H1 (cell line): ENCODE results near the gene CHDH. TPM values are rescaled to one million over a fixed set of nuclear protein-coding genes. Genes with fewer than 3 reads are reported as not detected.

Experiments used
- CTCF ChIA-PET: fragments of 300-600 bp; sonication (Branson Sonifier 250); formaldehyde crosslinking; loops from one replicate; lab custom pipeline; 2021; ENCODE audit not compliant: partially characterized antibody; lab: Charles Lee
- POLR2A ChIA-PET: fragments of 300-600 bp; sonication (Branson Sonifier 250); formaldehyde crosslinking; loops from one replicate; lab custom pipeline; 2021; ENCODE audit warnings: inconsistent platforms; ENCODE audit not compliant: partially characterized antibody; lab: Charles Lee
- DNase-seq, 2 experiments: peaks; one replicate each; pipeline versions ENCODE4 v3.0.0 to v3.0.0-alpha.2; 2010 to 2022; ENCODE audit warnings: low spot score in 2 of 2, low read depth in 1 of 2, mixed read lengths in 1 of 2
- FAIRE-seq: peaks from 2 replicates; lab custom pipeline; 2011; peaks lifted over from hg19 to GRCh38; lab: Jason Lieb, UNC
- H2AFZ ChIP-seq: 2 replicates; pipeline ENCODE4 v1.8.1; 2012; ENCODE audit warnings: low read length, inconsistent platforms
- H2AK5ac ChIP-seq: 2 replicates; pipeline ENCODE4 v1.6.1; 2013; ENCODE audit warnings: low read depth, low read length
- H2BK120ac ChIP-seq: replicated peaks from 2 replicates; pipeline ENCODE3; 2013; ENCODE audit warnings: low read depth, low read length, inconsistent platforms
- H2BK12ac ChIP-seq: 2 replicates; pipeline ENCODE4 v1.6.1; 2013; ENCODE audit warnings: low read depth, low read length
- H2BK15ac ChIP-seq: 2 replicates; pipeline ENCODE4 v1.6.1; 2013; ENCODE audit warnings: low read length
- H2BK20ac ChIP-seq: 2 replicates; pipeline ENCODE4 v1.6.1; 2013; ENCODE audit warnings: low read length
- H2BK5ac ChIP-seq: 2 replicates; pipeline ENCODE4 v1.6.1; 2013; ENCODE audit warnings: low read depth, low read length
- H3K14ac ChIP-seq: 2 replicates; pipeline ENCODE4 v1.6.1; 2013; ENCODE audit warnings: inconsistent platforms; ENCODE audit not compliant: insufficient read length
- H3K18ac ChIP-seq: 2 replicates; pipeline ENCODE4 v1.6.1; 2013; ENCODE audit warnings: low read length; ENCODE audit errors: extremely low read depth
- H3K23ac ChIP-seq: 2 replicates; pipeline ENCODE4 v1.6.1; 2013; ENCODE audit warnings: inconsistent platforms; ENCODE audit not compliant: insufficient read length
- H3K23me2 ChIP-seq: 2 replicates; pipeline ENCODE4 v1.6.1; 2013; ENCODE audit warnings: low read depth, low read length
- H3K27ac ChIP-seq: 2 replicates; pipeline ENCODE4 v1.6.1; 2011; ENCODE audit warnings: low read depth, low read length, inconsistent platforms
- H3K27me3 ChIP-seq, 4 experiments: replicated peaks in 1 of 4; 1 replicate in 1 of 4; 2 replicates in 3 of 4; pipeline versions ENCODE4 v1.6.1 to v1.8.1; 2011 to 2013; ENCODE audit warnings: low read length in 3 of 4, mild to moderate bottlenecking in 3 of 4, inconsistent platforms in 2 of 4, mixed read lengths in 2 of 4, moderate library complexity in 1 of 4; ENCODE audit not compliant: control insufficient read depth in 3 of 4, insufficient read depth in 3 of 4; ENCODE audit errors: extremely low read depth in 1 of 4
- H3K36me3 ChIP-seq, 4 experiments: 2 replicates each; pipeline versions ENCODE4 v1.6.1 to v1.8.1; 2011 to 2013; ENCODE audit warnings: mild to moderate bottlenecking in 4 of 4, low read length in 3 of 4, moderate library complexity in 2 of 4, control low read depth in 1 of 4, inconsistent platforms in 1 of 4; ENCODE audit not compliant: insufficient read depth in 4 of 4, control insufficient read depth in 2 of 4
- H3K4ac ChIP-seq: replicated peaks from 2 replicates; pipeline ENCODE3; 2013; ENCODE audit warnings: low read length, low read depth, mixed read lengths, inconsistent platforms; ENCODE audit not compliant: insufficient read length
- H3K4me1 ChIP-seq, 4 experiments: replicated peaks in 1 of 4; 1 replicate in 1 of 4; 2 replicates in 3 of 4; pipeline versions ENCODE4 v1.6.1 to v1.8.1; 2011 to 2013; ENCODE audit warnings: low read length in 3 of 4, inconsistent platforms in 2 of 4, mixed read lengths in 1 of 4; ENCODE audit not compliant: insufficient read depth in 4 of 4, control insufficient read depth in 3 of 4
- H3K4me2 ChIP-seq, 2 experiments: 2 replicates each; pipeline versions ENCODE4 v1.6.1 to v1.8.1; 2011 to 2013; ENCODE audit warnings: low read depth in 2 of 2, low read length in 2 of 2, control low read depth in 1 of 2, inconsistent platforms in 1 of 2, mild to moderate bottlenecking in 1 of 2; ENCODE audit not compliant: insufficient read depth in 1 of 2
- H3K4me3 ChIP-seq, 4 experiments: fragments of 200-600, 300-600 bp in 1 of 4; sonication (generic), shearing (Covaris generic), sonication (Bioruptor Twin) in 1 of 4; 2 replicates each; pipeline versions ENCODE4 v1.5.1 to v1.8.1; 2011 to 2016; ENCODE audit warnings: low read length in 4 of 4, low read depth in 3 of 4, control low read depth in 2 of 4, inconsistent platforms in 2 of 4, mild to moderate bottlenecking in 2 of 4, mixed read lengths in 1 of 4, moderate library complexity in 1 of 4; ENCODE audit not compliant: insufficient read depth in 2 of 4; ENCODE audit errors: extremely low read depth in 1 of 4
- H3K56ac ChIP-seq: replicated peaks from 2 replicates; pipeline ENCODE3; 2013; ENCODE audit warnings: low read depth, mild to moderate bottlenecking, mixed read lengths, low read length, inconsistent platforms; ENCODE audit not compliant: insufficient read length
- H3K79me1 ChIP-seq: 2 replicates; pipeline ENCODE4 v1.6.1; 2013; ENCODE audit warnings: low read depth, low read length, control low read depth
- H3K79me2 ChIP-seq, 2 experiments: 2 replicates each; pipeline versions ENCODE4 v1.6.1 to v1.8.1; 2012 to 2013; ENCODE audit warnings: low read length in 2 of 2, mild to moderate bottlenecking in 2 of 2, inconsistent platforms in 1 of 2; ENCODE audit not compliant: insufficient read depth in 2 of 2, control insufficient read depth in 1 of 2
- H3K9ac ChIP-seq, 4 experiments: replicated peaks in 1 of 4; 1 replicate in 1 of 4; 2 replicates in 3 of 4; pipeline versions ENCODE4 v1.6.1 to v1.8.1; 2011 to 2013; ENCODE audit warnings: low read depth in 3 of 4, low read length in 3 of 4, control low read depth in 2 of 4, mild to moderate bottlenecking in 2 of 4, moderate library complexity in 2 of 4, inconsistent platforms in 1 of 4; ENCODE audit errors: extremely low read depth in 1 of 4
- H3K9me3 ChIP-seq, 2 experiments: 2 replicates each; pipeline versions ENCODE4 v1.6.1 to v1.8.1; 2012 to 2013; ENCODE audit warnings: mild to moderate bottlenecking in 2 of 2, moderate library complexity in 2 of 2, control low read depth in 1 of 2, inconsistent platforms in 1 of 2, low read depth in 1 of 2, low read length in 1 of 2, mixed read lengths in 1 of 2; ENCODE audit not compliant: insufficient read depth in 2 of 2
- H4K20me1 ChIP-seq, 2 experiments: replicated peaks in 1 of 2; 2 replicates each; pipeline versions ENCODE3 to v1.8.1; 2011 to 2013; ENCODE audit warnings: inconsistent platforms in 2 of 2, low read length in 2 of 2, mild to moderate bottlenecking in 1 of 2; ENCODE audit not compliant: insufficient read depth in 2 of 2, control insufficient read depth in 1 of 2
- H4K5ac ChIP-seq: 2 replicates; pipeline ENCODE4 v1.6.1; 2013; ENCODE audit warnings: low read length, low read depth, mixed read lengths, inconsistent platforms; ENCODE audit not compliant: insufficient read length
- H4K8ac ChIP-seq: 2 replicates; pipeline ENCODE4 v1.8.0; 2013; ENCODE audit warnings: mild to moderate bottlenecking, moderate library complexity, low read length, inconsistent platforms; ENCODE audit not compliant: insufficient read depth; ENCODE audit errors: extremely low read depth
- H4K91ac ChIP-seq: replicated peaks from 2 replicates; pipeline ENCODE3; 2013; ENCODE audit warnings: low read length, mixed read lengths, inconsistent platforms; ENCODE audit not compliant: insufficient read length
- CHD2 ChIP-seq: IDR thresholded peaks from 2 replicates; pipeline ENCODE4 v1.6.1; 2012; ENCODE audit warnings: low read length, improper control_type of control experiment
- CTBP2 ChIP-seq: IDR thresholded peaks from 2 replicates; pipeline ENCODE4 v1.7.0; 2011; ENCODE audit warnings: borderline replicate concordance, mild to moderate bottlenecking, moderate library complexity, mixed read lengths, low read length; ENCODE audit not compliant: insufficient read depth, insufficient read length
- KDM5A ChIP-seq: fragments of 200-600 bp; IDR thresholded peaks from 2 replicates; pipeline ENCODE4 v1.7.1; 2012; ENCODE audit warnings: mild to moderate bottlenecking, low read length, inconsistent platforms, mixed read lengths
- POLR2AphosphoS5 ChIP-seq: IDR thresholded peaks from 2 replicates; pipeline ENCODE4 v1.6.1; 2011; ENCODE audit warnings: low read depth, low read length
- RXRA ChIP-seq: IDR thresholded peaks from 2 replicates; pipeline ENCODE4 v1.6.1; 2011; ENCODE audit warnings: low read depth, mild to moderate bottlenecking, low read length, moderate library complexity; ENCODE audit not compliant: insufficient read depth
- SRF ChIP-seq: IDR thresholded peaks from 2 replicates; pipeline ENCODE4 v1.6.1; 2011; ENCODE audit warnings: mild to moderate bottlenecking, low read depth, low read length, moderate library complexity
- SUZ12 ChIP-seq: fragments of 200-600 bp; sonication (generic); IDR thresholded peaks from 2 replicates; pipeline ENCODE4 v1.6.1; 2012; ENCODE audit warnings: mild to moderate bottlenecking, inconsistent platforms, low read length, moderate library complexity, mixed read lengths
- YY1 ChIP-seq: IDR thresholded peaks from 2 replicates; pipeline ENCODE4 v1.6.1; 2011; ENCODE audit warnings: low read depth, mild to moderate bottlenecking, low read length
- WGBS, 2 experiments: shearing (Covaris generic) in 1 of 2; methylation state at CpG; one replicate each; pipeline versions ENCODE4 v1.1.6 to v1.1.7; 2013 to 2015; ENCODE audit warnings: low lambda C conversion rate in 2 of 2, mixed read lengths in 2 of 2, inconsistent platforms in 1 of 2, low coverage in 1 of 2, missing lambda C conversion rate in 1 of 2; ENCODE audit not compliant: insufficient replicate concordance in 2 of 2, insufficient coverage in 1 of 2, insufficient read length in 1 of 2; ENCODE audit errors: extremely low coverage in 1 of 2, missing lambda C conversion rate in 1 of 2; 5-methylcytosine and 5-hydroxymethylcytosine counted together
- polyA plus RNA-seq, 7 experiments: library from polyadenylated mRNA; depleted of rRNA in 3 of 7; stranded (reverse) in 5 of 7; unstranded in 2 of 7; fragments of >200 nt in 5 of 7; fragments of 200-250 nt in 2 of 7; gene quantifications; 1 replicate in 5 of 7; 2 replicates in 1 of 7; 4 replicates in 1 of 7; pipeline versions ENCODE4 v1.2.1 to v1.2.3, GENCODE V29; 2011 to 2013; ENCODE audit warnings: missing spikeins in 2 of 7, mixed read lengths in 2 of 7
- total RNA-seq: library from RNA; stranded (reverse); fragmentation: NEBNext Ultra II Directional; extraction: Animal tissue kit (Norgen Biotek cat#: 25700); gene quantifications from 2 replicates; pipeline ENCODE4 v1.2.1, GENCODE V29; 2021
- TF ChIP-seq, protein P1 (sequence below): IDR thresholded peaks from 2 replicates; pipeline ENCODE4 v1.6.1; 2011; ENCODE audit warnings: low read length, improper control_type of control experiment
- TF ChIP-seq, protein P2 (sequence below): IDR thresholded peaks from 2 replicates; pipeline ENCODE4 v1.6.1; 2012; ENCODE audit warnings: inconsistent platforms
- TF ChIP-seq, protein P3 (sequence below): IDR thresholded peaks from 2 replicates; pipeline ENCODE4 v1.6.1; 2011; ENCODE audit warnings: low read depth, mild to moderate bottlenecking, low read length; ENCODE audit not compliant: insufficient read depth

Gene CHDH
- total and polyA plus RNA-seq, 2 of the 8 experiments (the other 6 are each of a cell fraction or from before 2014, with no cell fraction given), result 4.9 to 10.3 TPM

DNA sequence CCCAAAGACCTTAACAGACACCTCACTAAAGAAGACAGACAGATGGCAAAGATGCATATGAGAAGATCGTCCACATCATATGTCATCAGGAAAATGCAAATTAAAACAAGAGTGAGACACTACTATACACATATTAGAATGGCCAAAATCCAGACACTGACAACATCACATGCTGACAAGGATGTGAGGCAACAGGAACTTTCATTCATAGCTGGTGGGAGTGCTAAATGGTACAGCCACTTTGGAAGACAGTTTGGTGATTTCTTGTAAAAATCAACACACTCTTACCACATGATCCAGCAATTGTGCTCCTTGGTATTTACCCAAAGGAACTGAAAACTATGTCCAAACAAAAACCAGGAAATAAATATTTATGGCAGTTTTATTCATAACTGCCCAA is 17.6 kb downstream of the CHDH start:
- Histone ChIP-seq H2BK120ac (no peak overlapping the region), H3K23ac (no peak overlapping the region), H4K20me1 (no peaks in the 10 kb centered on the region), H2AK5ac (no peak overlapping the region), H4K91ac (no peak overlapping the region), H3K4me3 (no peak overlapping the region), H3K4ac (no peak overlapping the region), H3K4me1 (peaks cover 0 to 3% (median 1%) of the 10 kb centered on the region in 4 experiments; a peak in 1 of 7 replicates), H3K36me3 (peaks cover 0 to 2% (median 0%) of the 10 kb centered on the region in 4 experiments; a peak in 2 of 8 replicates), H3K9ac (no peak overlapping the region), H2BK5ac (no peak overlapping the region), H2BK12ac (no peak overlapping the region), H3K23me2 (no peaks in the 10 kb centered on the region; the same call in 1 of the 2 replicates), H2AFZ (no peak overlapping the region), H3K27ac (no peak overlapping the region), H3K9me3 (no peaks in the 10 kb centered on the region), H4K5ac (no peak overlapping the region), H2BK20ac (no peak overlapping the region), H3K14ac (no peak overlapping the region), H3K56ac (no peak overlapping the region), H4K8ac (no peak overlapping the region), H3K18ac (no peak overlapping the region), H3K4me2 (no peak overlapping the region), H3K79me1 (no peaks in the 10 kb centered on the region), H2BK15ac (no peak overlapping the region), H3K27me3 (no peaks in the 10 kb centered on the region), H3K79me2 (no peaks in the 10 kb centered on the region)
- CTCF ChIA-PET, result interaction anchor here (1.4 kb wide), 2 partner anchors 16 to 25 kb away, joined by 3 to 7 read pairs; no protein-coding TSS in a partner anchor
- WGBS, 2 experiments, result 90% methylated on average over 1 of the region's 1 CpG; no CpG with 5 or more reads in 1 of the 2 experiments
- POLR2A ChIA-PET, result interaction anchor here (1.5 kb wide), 1 partner anchor 124 kb away, joined by 3 read pairs; no protein-coding TSS in a partner anchor
- no peak for FAIRE-seq
- no peak for TF ChIP-seq YY1
- TF ChIP-seq SUZ12, result no peak
- no peak for TF ChIP-seq CHD2
- no peak for TF ChIP-seq RXRA
- TF ChIP-seq SRF, result no peak
- TF ChIP-seq POLR2AphosphoS5, result no peak
- TF ChIP-seq, protein P1, sequence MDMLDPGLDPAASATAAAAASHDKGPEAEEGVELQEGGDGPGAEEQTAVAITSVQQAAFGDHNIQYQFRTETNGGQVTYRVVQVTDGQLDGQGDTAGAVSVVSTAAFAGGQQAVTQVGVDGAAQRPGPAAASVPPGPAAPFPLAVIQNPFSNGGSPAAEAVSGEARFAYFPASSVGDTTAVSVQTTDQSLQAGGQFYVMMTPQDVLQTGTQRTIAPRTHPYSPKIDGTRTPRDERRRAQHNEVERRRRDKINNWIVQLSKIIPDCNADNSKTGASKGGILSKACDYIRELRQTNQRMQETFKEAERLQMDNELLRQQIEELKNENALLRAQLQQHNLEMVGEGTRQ, result no peak
- no peak for TF ChIP-seq KDM5A
- TF ChIP-seq, protein P2, sequence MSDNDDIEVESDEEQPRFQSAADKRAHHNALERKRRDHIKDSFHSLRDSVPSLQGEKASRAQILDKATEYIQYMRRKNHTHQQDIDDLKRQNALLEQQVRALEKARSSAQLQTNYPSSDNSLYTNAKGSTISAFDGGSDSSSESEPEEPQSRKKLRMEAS, result no peak
- no peak for TF ChIP-seq CTBP2
- TF ChIP-seq, protein P3, sequence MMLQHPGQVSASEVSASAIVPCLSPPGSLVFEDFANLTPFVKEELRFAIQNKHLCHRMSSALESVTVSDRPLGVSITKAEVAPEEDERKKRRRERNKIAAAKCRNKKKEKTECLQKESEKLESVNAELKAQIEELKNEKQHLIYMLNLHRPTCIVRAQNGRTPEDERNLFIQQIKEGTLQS, result no peak
- no peak for DNase-seq
